ENCODE measurements around the gene UIMC1. TPM values are rescaled to one million over a fixed set of nuclear protein-coding genes. Genes with fewer than 3 reads are reported as not detected.

The UIMC1 gene
- total and polyA plus RNA-seq, 2 of the 4 experiments (the other 2 are of a cell fraction), result 19.5 to 27.6 TPM

DNA sequence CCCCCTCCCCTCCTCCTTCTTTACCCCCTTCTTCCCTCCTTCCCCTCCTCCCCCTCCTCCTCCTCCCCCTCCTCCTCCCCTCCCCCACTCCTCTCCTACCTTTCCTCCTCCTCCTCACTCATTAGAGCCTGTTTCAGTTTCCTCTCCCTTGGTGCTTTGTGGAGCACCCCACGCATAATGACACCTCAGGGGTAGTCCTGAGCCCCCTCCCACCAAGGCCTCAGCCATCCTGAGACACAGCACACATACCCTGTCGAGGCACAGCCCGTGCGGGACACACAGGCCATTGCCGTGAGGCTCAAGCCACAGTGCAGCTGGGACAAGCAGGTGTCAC is 142.8 kb downstream of the UIMC1 start:
- Histone ChIP-seq H3K4me1 (ENCODE audit: control insufficient read depth, insufficient read depth, low read length) (no peaks in the 10 kb centered on the region), H3K14ac (replicated peaks; ENCODE audit: low read depth, low read length) (no peak overlapping the region), H3K9me3 (ENCODE audit: control insufficient read depth, insufficient read depth, low read length) (no peaks in the 10 kb centered on the region), H3K4me3 (ENCODE audit: insufficient read depth, low read depth, low read length) (no peak overlapping the region), H3K56ac (ENCODE audit: extremely low read depth, insufficient read depth, low read length) (no peak overlapping the region), H3K36me3 (ENCODE audit: control insufficient read depth, insufficient read depth, low read length) (no peaks in the 10 kb centered on the region), H3K18ac (ENCODE audit: low read depth, low read length) (no peak overlapping the region), H2BK5ac (ENCODE audit: low read depth, low read length, poor library complexity, severe bottlenecking) (no peak overlapping the region), H3K79me1 (ENCODE audit: low read depth in 1 of 2, low read length in 2 of 2) (no peaks in the 10 kb centered on the region), H2BK120ac (ENCODE audit: low read depth, low read length) (no peak overlapping the region), H4K8ac (ENCODE audit: low read depth in 2 of 2, low read length in 2 of 2) (no peak overlapping the region), H2BK20ac (ENCODE audit: low read depth, low read length) (no peak overlapping the region), H3K4ac (ENCODE audit: low read depth, low read length) (no peak overlapping the region), H3K9me1 (ENCODE audit: insufficient read depth, low read length) (no peaks in the 10 kb centered on the region), H2AK9ac (replicated peaks; ENCODE audit: low read depth, low read length, poor library complexity) (no peak overlapping the region), H3K23ac (ENCODE audit: low read depth, low read length) (no peak overlapping the region), H4K5ac (ENCODE audit: low read depth, low read length) (no peak overlapping the region), H2BK15ac (ENCODE audit: low read depth, low read length) (no peak overlapping the region), H3K9ac (ENCODE audit: low read depth, low read length) (no peak overlapping the region), H4K20me1 (ENCODE audit: insufficient read depth, low read length) (no peaks in the 10 kb centered on the region), H2AFZ (replicated peaks; ENCODE audit: low read length, poor library complexity) (no peak overlapping the region), H3K27ac (ENCODE audit: insufficient read depth, low read length) (no peak overlapping the region), H2AK5ac (ENCODE audit: low read depth, low read length) (no peak overlapping the region), H3K4me2 (ENCODE audit: low read depth, low read length) (no peak overlapping the region), H4K91ac (ENCODE audit: insufficient read depth, low read depth, low read length) (no peak overlapping the region), H3K27me3 (ENCODE audit: control insufficient read depth, insufficient read depth, low read length) (peaks cover 72% of the 10 kb centered on the region)
- ChIA-PET CTCF (interaction anchor here (0.6 kb wide), 1 partner anchor 104 kb away, joined by 5 read pairs; no protein-coding TSS in a partner anchor), POLR2A (ENCODE audit: unreplicated experiment) (no interaction called here)
- no TSS peak for BruUV-seq (replicated peaks)
- DNase-seq, result no peak
- dilution Hi-C loops (cut with HindIII; ENCODE audit: low sequenced_read_pairs, unreplicated experiment), result no loop called here
- in situ Hi-C loops (cut with MboI; ENCODE audit: low sequenced_read_pairs), result no loop called here
- WGBS, 2 experiments (ENCODE audit: extremely low coverage in 2 of 2, insufficient read length in 1 of 2), result no CpG with 5 or more reads among the region's 5 CpGs
- TF ChIP-seq FOS (IDR thresholded peaks at IDR 0.05; ENCODE audit: low read depth, low read length) (no peak), MAZ (IDR thresholded peaks at IDR 0.05; ENCODE audit: borderline replicate concordance, low read depth, low read length) (no peak), POLR2A (IDR thresholded peaks at IDR 0.05; ENCODE audit: low read depth, low read length) (no peak), BHLHE40 (IDR thresholded peaks at IDR 0.05; ENCODE audit: low read depth, low read length) (no peak), NFE2L2 (IDR thresholded peaks at IDR 0.05; ENCODE audit: low read depth, low read length) (no peak), RAD21 (IDR thresholded peaks at IDR 0.05; ENCODE audit: low read length) (no peak), RCOR1 (IDR thresholded peaks at IDR 0.05; ENCODE audit: insufficient replicate concordance, low read length) (no peak), SMC3 (IDR thresholded peaks at IDR 0.05; ENCODE audit: low read depth, low read length) (no peak), MAFK (IDR thresholded peaks at IDR 0.05; ENCODE audit: low read depth, low read length) (no peak), RFX5 (IDR thresholded peaks at IDR 0.05; ENCODE audit: low read depth, low read length) (no peak), MXI1 (IDR thresholded peaks at IDR 0.05; ENCODE audit: borderline replicate concordance, low read depth, low read length) (no peak), CEBPB (IDR thresholded peaks at IDR 0.05; ENCODE audit: low read depth, low read length) (no peak), CHD1 (IDR thresholded peaks at IDR 0.05; ENCODE audit: low read depth, low read length) (no peak)
- TF ChIP-seq, protein P1, sequence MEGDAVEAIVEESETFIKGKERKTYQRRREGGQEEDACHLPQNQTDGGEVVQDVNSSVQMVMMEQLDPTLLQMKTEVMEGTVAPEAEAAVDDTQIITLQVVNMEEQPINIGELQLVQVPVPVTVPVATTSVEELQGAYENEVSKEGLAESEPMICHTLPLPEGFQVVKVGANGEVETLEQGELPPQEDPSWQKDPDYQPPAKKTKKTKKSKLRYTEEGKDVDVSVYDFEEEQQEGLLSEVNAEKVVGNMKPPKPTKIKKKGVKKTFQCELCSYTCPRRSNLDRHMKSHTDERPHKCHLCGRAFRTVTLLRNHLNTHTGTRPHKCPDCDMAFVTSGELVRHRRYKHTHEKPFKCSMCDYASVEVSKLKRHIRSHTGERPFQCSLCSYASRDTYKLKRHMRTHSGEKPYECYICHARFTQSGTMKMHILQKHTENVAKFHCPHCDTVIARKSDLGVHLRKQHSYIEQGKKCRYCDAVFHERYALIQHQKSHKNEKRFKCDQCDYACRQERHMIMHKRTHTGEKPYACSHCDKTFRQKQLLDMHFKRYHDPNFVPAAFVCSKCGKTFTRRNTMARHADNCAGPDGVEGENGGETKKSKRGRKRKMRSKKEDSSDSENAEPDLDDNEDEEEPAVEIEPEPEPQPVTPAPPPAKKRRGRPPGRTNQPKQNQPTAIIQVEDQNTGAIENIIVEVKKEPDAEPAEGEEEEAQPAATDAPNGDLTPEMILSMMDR (conservative IDR thresholded peaks at IDR 0.05; ENCODE audit: low read depth, low read length), result no peak
- TF ChIP-seq, protein P2, sequence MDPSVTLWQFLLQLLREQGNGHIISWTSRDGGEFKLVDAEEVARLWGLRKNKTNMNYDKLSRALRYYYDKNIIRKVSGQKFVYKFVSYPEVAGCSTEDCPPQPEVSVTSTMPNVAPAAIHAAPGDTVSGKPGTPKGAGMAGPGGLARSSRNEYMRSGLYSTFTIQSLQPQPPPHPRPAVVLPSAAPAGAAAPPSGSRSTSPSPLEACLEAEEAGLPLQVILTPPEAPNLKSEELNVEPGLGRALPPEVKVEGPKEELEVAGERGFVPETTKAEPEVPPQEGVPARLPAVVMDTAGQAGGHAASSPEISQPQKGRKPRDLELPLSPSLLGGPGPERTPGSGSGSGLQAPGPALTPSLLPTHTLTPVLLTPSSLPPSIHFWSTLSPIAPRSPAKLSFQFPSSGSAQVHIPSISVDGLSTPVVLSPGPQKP (IDR thresholded peaks at IDR 0.05; ENCODE audit: borderline replicate concordance, low read depth, low read length), result no peak
- TF ChIP-seq, protein P3, sequence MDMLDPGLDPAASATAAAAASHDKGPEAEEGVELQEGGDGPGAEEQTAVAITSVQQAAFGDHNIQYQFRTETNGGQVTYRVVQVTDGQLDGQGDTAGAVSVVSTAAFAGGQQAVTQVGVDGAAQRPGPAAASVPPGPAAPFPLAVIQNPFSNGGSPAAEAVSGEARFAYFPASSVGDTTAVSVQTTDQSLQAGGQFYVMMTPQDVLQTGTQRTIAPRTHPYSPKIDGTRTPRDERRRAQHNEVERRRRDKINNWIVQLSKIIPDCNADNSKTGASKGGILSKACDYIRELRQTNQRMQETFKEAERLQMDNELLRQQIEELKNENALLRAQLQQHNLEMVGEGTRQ (IDR thresholded peaks at IDR 0.05; ENCODE audit: low read depth, low read length), result no peak
- intact Hi-C loops (cut with micrococcal nuclease), result no loop called here
- ATAC-seq (ENCODE audit: low read depth), result no peak

Data from IMR-90 (cell line).